ENCODE data around the gene SSTR3.

GRCh38 chr22:37214731-37215030 lies 2.4 kb upstream of the SSTR3 start:
- TF ChIP-seq, protein P1, sequence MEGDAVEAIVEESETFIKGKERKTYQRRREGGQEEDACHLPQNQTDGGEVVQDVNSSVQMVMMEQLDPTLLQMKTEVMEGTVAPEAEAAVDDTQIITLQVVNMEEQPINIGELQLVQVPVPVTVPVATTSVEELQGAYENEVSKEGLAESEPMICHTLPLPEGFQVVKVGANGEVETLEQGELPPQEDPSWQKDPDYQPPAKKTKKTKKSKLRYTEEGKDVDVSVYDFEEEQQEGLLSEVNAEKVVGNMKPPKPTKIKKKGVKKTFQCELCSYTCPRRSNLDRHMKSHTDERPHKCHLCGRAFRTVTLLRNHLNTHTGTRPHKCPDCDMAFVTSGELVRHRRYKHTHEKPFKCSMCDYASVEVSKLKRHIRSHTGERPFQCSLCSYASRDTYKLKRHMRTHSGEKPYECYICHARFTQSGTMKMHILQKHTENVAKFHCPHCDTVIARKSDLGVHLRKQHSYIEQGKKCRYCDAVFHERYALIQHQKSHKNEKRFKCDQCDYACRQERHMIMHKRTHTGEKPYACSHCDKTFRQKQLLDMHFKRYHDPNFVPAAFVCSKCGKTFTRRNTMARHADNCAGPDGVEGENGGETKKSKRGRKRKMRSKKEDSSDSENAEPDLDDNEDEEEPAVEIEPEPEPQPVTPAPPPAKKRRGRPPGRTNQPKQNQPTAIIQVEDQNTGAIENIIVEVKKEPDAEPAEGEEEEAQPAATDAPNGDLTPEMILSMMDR (IDR thresholded peaks at IDR 0.05; ENCODE audit: insufficient read depth, low read depth, low read length) = no peak
- TF ChIP-seq EZH2 (IDR thresholded peaks at IDR 0.05; ENCODE audit: insufficient read depth, low read length) = no peak
